HG03175 (cell line): Measurements from ENCODE around the gene BAD.
A peak's percentile ranks its signal among the peaks of the same experiment; 100 is the strongest.

Experiments used
- ATAC-seq: cut with Tn5 transposase; IDR thresholded peaks from one replicate; pipeline ENCODE4 v1.9.1; 2021; ENCODE audit warnings: mild to moderate bottlenecking, moderate library complexity; ENCODE audit not compliant: unreplicated experiment

BAD gene

GRCh38 chr11:64246871-64247728, 37.4 kb downstream of the BAD start, which contains the start of gene PPP1R14B:
Gene PPP1R14B (minus strand): TSS chr11:64246943. CDS start chr11:64246673, 270 bp downstream.
- ATAC-seq = peak; percentile 35

- peak; percentile 9 for ATAC-seq
Observed at GRCh38 chr11:64246621-64246870, 37.9 kb downstream of the BAD start.

GRCh38 chr11:64245797-64246620, 38.5 kb downstream of the BAD start:
- no peak for ATAC-seq

GRCh38 chr11:64245401-64245796, 39.1 kb downstream of the BAD start:
- ATAC-seq = no peak

GRCh38 chr11:64244966-64245365, 39.5 kb downstream of the BAD start:
- no peak for ATAC-seq

GRCh38 chr11:64244107-64244506, 40.4 kb downstream of the BAD start:
- ATAC-seq = no peak

- no peak for ATAC-seq
Observed at GRCh38 chr11:64243236-64243854, 41.1 kb downstream of the BAD start.

GRCh38 chr11:64241491-64242374, 42.7 kb downstream of the BAD start:
- ATAC-seq = peak; percentile 4

GRCh38 chr11:64241241-64241490, 43.3 kb downstream of the BAD start:
- ATAC-seq = peak; percentile 65

GRCh38 chr11:64240435-64241240, 43.8 kb downstream of the BAD start, which contains the start of gene FKBP2:
Gene FKBP2 (plus strand): TSS chr11:64241095. CDS start chr11:64242388, 1,293 bp downstream.
- ATAC-seq = peak; percentile 46

- ATAC-seq = peak; percentile 21
Observed at GRCh38 chr11:64239662-64240434, 44.6 kb downstream of the BAD start.

- no peak for ATAC-seq
Observed at GRCh38 chr11:64238999-64239398, 45.5 kb downstream of the BAD start.

- ATAC-seq = no peak
Observed at GRCh38 chr11:64238076-64238475, 46.4 kb downstream of the BAD start.

GRCh38 chr11:64237484-64237951, 46.9 kb downstream of the BAD start:
- no peak for ATAC-seq

GRCh38 chr11:64235437-64236161, 48.9 kb downstream of the BAD start:
- ATAC-seq = no peak

GRCh38 chr11:64234647-64235379, 49.7 kb downstream of the BAD start:
- peak; percentile 26 for ATAC-seq

GRCh38 chr11:64233913-64234586, 50.4 kb downstream of the BAD start, which contains the start of gene VEGFB:
Gene VEGFB (plus strand): TSS chr11:64234584. CDS start chr11:64234834, 250 bp downstream.
- ATAC-seq = peak; percentile 31
